ENCODE measurements around the gene TIFAB. TPM values are rescaled to one million over a fixed set of nuclear protein-coding genes. Genes with fewer than 3 reads are reported as not detected.

The TIFAB gene
- total RNA-seq, 4 donors from 2014 or later: 0.10 TPM; not detected in 3

GRCh38 chr5:135432113-135432512 is 20.0 kb downstream of the TIFAB start:
- DNase-seq (ENCODE audit: low spot score in 2 of 2): peak in 1 of 2 donors; percentile 64
- 85 to 89% methylated on average over 4 of the region's 4 CpGs for WGBS, 2 donors
- intact Hi-C loops (cut with DNase I; ENCODE audit: low total_unique reads): no loop called here
- no peak overlapping the region for H3K4me3 ChIP-seq (ENCODE audit: low read depth, poor library complexity, severe bottlenecking)
- TF ChIP-seq, protein P1, sequence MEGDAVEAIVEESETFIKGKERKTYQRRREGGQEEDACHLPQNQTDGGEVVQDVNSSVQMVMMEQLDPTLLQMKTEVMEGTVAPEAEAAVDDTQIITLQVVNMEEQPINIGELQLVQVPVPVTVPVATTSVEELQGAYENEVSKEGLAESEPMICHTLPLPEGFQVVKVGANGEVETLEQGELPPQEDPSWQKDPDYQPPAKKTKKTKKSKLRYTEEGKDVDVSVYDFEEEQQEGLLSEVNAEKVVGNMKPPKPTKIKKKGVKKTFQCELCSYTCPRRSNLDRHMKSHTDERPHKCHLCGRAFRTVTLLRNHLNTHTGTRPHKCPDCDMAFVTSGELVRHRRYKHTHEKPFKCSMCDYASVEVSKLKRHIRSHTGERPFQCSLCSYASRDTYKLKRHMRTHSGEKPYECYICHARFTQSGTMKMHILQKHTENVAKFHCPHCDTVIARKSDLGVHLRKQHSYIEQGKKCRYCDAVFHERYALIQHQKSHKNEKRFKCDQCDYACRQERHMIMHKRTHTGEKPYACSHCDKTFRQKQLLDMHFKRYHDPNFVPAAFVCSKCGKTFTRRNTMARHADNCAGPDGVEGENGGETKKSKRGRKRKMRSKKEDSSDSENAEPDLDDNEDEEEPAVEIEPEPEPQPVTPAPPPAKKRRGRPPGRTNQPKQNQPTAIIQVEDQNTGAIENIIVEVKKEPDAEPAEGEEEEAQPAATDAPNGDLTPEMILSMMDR (IDR thresholded peaks at IDR 0.05): no peak
- TF ChIP-seq POLR2A (IDR thresholded peaks at IDR 0.05): no peak

- 59 to 67% methylated on average over 7 of the region's 7 CpGs for WGBS, 2 donors
- TF ChIP-seq POLR2A (IDR thresholded peaks at IDR 0.05): no peak
- TF ChIP-seq, protein P1 (IDR thresholded peaks at IDR 0.05): no peak
- no peak for DNase-seq (ENCODE audit: low spot score in 2 of 2)
- intact Hi-C loops (cut with DNase I; ENCODE audit: low total_unique reads): no loop called here
- H3K4me3 ChIP-seq (ENCODE audit: low read depth, poor library complexity, severe bottlenecking): no peak overlapping the region
These were observed 22.1 kb downstream of the TIFAB start for GRCh38 chr5:135430135-135430437.

GRCh38 chr5:135429301-135430134 is 22.6 kb downstream of the TIFAB start:
- intact Hi-C loops (cut with DNase I; ENCODE audit: low total_unique reads): no loop called here
- no peak overlapping the region for H3K4me3 ChIP-seq (ENCODE audit: low read depth, poor library complexity, severe bottlenecking)
- DNase-seq (ENCODE audit: low spot score in 2 of 2): no peak
- no peak for TF ChIP-seq POLR2A (IDR thresholded peaks at IDR 0.05)
- TF ChIP-seq, protein P1 (IDR thresholded peaks at IDR 0.05): no peak
- WGBS, 2 donors: 42 to 48% methylated on average over 12 of the region's 12 CpGs

GRCh38 chr5:135428586-135428985 is 23.6 kb downstream of the TIFAB start:
- WGBS, 2 donors: 83 to 87% methylated on average over 1 of the region's 1 CpG
- intact Hi-C loops (cut with DNase I; ENCODE audit: low total_unique reads): no loop called here

GRCh38 chr5:135426102-135427082 is 25.8 kb downstream of the TIFAB start:
- intact Hi-C loops (cut with DNase I; ENCODE audit: low total_unique reads): no loop called here
- DNase-seq (ENCODE audit: low spot score in 2 of 2): no peak

More at GRCh38 chr5:135428586-135428985, 23.6 kb downstream of the TIFAB start:
- no peak for DNase-seq (ENCODE audit: low spot score in 2 of 2)
- H3K4me3 ChIP-seq (ENCODE audit: low read depth, poor library complexity, severe bottlenecking): no peak overlapping the region
- no peak for TF ChIP-seq POLR2A (IDR thresholded peaks at IDR 0.05)
- TF ChIP-seq, protein P1 (IDR thresholded peaks at IDR 0.05): no peak

More at GRCh38 chr5:135426102-135427082, 25.8 kb downstream of the TIFAB start:
- no peak for TF ChIP-seq POLR2A (IDR thresholded peaks at IDR 0.05)
- TF ChIP-seq, protein P1 (IDR thresholded peaks at IDR 0.05): no peak
- H3K4me3 ChIP-seq (ENCODE audit: low read depth, poor library complexity, severe bottlenecking): no peak overlapping the region
- 66 to 71% methylated on average over 7 of the region's 7 CpGs for WGBS, 2 donors

Data from lower leg skin (tissue), 4 donors.